HG03565 (cell line): ENCODE data around the gene IER2.
"Not testable (repeated sequence)": the region's sequence is repeated elsewhere in the genome, so short reads cannot be mapped to it uniquely, and the experiment has no call there.

ENCODE experiments used
- ATAC-seq: cut with Tn5 transposase; IDR thresholded peaks from one replicate; pipeline ENCODE4 v1.9.1; 2021; ENCODE audit warnings: mild to moderate bottlenecking, moderate library complexity; ENCODE audit not compliant: unreplicated experiment

IER2 gene

GRCh38 chr19:13138171-13138915 is 11.9 kb upstream of the IER2 start:
- no peak for ATAC-seq

DNA sequence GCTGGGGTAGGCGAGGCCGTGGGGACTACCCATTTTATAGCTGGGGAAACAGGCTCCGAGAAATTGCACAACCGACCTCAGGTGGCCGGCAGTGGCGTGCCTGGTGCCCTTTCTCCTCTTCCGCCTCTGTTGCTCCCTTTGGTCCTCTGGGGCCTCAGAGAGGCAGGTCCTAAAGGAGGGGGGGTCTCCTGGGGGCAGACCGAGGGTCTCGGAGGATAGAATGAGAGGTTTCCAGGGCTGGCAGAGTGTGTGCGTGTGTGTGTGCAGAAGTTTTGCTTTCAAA is 11.4 kb upstream of the IER2 start:
- ATAC-seq = no peak

- no peak for ATAC-seq
These were observed 10.4 kb upstream of the IER2 start for GRCh38 chr19:13139633-13140311.

- no peak for ATAC-seq
These were observed 3.2 kb upstream of the IER2 start for GRCh38 chr19:13146763-13147563.

- ATAC-seq = not testable (repeated sequence)
These were observed 1.0 kb upstream of the IER2 start for GRCh38 chr19:13149173-13149627.

DNA sequence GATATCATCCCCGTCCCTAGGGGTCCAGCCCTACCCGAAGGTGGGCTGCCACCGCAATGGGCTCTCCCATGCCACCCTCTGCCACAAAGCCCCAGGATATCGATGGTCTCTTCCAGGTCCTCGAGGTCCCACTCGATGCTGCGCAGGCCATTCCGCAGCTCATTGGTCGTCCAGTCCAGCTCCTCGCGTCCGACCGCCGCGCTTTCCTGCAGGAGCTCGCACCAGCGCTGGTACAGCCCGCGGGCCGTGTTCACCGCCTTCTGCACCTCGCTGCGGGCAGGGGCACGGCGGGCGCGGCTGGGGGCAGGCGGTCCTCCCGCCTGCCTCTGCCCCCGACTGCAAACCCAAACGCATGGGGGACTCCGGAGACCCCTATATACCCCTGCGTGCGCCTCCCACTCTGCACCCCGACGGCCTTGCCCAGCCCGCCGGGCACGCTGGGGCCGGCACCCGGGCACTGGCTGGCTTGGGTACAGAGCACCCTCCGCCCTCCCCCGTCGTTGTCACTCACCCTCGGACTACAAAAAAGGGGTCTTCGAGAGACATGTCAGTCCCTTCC is 504 bp upstream of the IER2 start:
- ATAC-seq = no peak

GRCh38 chr19:13150931-13151604 is 857 bp downstream of the IER2 start:
- no peak for ATAC-seq

DNA sequence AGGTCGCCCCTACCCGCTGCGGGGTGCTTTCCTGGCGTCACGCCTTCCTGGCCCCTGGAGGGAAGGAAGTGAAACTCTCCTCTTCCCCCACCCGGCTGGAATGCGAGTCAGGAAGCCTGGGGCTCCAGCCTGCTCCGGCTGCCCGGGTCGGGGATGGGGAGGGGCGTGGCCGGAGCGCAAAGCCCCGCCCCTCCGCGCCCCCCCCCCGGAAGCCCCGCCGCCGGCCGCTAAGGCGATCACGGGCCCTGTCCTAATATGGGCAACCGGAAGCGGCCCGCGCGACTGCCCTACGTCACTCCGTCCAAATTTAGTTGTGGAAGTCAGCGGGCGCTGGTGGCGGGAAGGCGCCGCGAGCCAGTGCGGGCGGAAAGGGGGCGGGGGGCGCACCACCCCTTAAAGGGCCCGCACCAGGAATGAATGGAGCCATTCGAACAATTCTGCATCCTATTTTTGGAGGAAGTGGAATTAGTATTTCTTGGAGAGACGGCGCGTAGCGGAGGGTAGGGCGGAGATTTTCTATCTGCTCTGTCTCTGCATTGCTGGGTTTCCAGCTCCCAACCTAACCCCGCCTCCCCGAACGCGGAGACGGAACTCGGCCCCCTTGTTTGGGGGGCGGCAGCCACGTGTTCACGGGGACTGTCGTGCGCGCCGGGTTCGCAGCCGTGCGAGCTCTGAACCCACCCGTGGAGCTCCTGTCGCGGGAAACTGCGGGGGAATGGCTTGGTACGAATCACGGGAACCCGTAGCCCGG is 1.6 kb downstream of the IER2 start:
- ATAC-seq = peak; percentile 28

DNA sequence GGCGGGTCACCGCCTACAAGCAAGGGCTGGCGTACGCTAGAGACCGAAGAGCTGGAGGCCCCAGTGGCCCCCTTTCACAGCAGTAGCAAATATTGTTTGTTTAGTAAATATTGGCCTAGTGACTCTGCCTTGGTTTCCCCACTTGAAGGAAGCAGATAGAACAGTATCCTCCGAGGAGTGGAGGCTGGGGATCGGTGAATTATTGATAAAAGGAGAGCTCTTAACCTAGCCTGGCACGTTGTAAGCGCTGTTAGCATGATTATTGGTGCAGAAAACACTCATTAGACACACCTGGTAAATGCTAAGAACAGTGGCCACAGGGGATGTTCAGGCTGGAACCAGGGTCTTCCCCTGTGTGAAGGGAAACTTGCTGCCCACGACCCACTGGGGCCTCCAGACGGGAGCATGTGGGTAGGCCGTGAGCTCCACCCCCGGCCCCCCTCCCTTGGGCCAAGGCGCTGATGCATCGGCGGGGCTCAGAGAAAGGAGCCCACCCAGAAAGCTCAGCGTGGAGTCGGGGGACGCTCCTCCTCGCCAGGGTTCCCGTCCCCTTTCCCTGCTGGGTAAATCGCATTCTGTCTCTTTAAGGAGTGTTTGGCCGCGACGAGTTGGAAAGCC is 2.3 kb downstream of the IER2 start:
- peak; percentile 6 for ATAC-seq

DNA sequence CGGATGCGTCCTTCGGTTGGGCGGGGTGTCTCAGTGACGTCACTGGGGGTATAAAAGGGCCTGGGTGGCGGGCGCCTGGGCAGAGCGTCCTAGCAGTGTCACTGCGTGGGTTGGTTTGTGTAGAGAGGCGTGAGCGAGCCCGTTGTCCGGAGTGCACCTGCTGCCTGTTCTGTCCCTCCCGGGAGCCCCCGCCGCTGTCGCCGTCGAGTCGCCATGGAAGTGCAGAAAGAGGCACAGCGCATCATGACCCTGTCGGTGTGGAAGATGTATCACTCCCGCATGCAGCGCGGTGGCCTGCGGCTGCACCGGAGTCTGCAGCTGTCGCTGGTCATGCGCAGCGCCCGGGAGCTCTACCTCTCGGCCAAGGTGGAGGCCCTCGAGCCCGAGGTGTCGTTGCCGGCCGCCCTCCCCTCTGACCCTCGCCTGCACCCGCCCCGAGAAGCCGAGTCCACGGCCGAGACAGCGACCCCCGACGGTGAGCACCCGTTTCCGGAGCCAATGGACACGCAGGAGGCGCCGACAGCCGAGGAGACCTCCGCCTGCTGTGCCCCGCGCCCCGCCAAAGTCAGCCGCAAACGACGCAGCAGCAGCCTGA is 2.9 kb downstream of the IER2 start:
- ATAC-seq = peak; percentile 27

- ATAC-seq = no peak
These were observed 3.5 kb downstream of the IER2 start for GRCh38 chr19:13153569-13154240.

DNA sequence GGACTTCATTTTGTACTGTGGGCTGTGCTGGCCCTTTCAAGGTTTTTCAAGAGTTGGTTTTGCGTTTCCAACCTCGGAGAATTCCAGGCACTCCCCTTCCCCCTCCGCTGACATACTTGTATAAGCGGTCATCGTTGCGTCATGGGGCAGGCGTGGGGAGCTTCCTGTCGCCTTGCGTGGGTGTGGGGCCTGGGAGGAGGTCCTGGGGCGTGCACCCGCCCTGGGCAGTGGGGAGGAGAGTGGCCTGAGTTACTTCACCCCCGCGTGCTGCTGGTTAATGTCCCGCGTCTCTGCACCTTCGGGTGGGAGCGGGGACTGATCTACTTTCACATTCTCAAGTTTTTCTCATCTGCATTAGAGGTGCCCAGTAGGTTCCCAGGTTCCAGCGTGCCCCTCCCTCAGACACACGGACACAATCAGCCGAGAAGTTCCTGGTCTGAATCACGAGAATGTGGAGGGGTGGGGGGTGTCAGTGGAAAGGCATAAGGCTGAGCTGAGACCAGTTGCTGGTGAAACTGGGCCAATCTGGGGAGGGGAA is 4.1 kb downstream of the IER2 start:
- no peak for ATAC-seq

DNA sequence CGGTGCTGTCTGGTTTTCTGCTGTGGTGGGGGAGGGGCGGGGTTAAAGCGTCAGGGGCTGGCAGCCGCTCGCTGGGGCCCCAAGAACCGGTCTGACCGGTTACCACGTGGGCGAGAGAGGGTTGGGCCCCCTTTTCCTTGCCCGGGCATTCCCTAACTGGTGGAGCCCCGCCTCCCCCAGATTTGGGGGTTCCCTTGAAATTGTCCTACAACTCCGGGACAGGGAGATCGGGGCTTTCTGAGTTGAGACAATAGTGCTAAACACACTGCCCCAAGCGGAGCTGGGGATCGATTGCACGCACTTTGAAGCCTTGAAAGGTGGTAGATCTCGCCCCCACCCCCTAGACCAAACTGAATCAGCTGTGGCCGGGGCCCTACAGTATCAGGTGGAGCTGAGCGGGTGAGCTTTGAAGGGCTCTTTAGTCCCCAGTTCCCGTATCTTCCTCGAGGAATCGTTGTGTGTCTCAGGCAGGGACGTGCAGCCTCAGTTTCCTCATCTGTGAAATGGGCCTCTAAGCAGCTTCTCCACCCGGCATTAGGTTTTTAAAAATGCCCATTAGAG is 4.8 kb downstream of the IER2 start:
- ATAC-seq = no peak

DNA sequence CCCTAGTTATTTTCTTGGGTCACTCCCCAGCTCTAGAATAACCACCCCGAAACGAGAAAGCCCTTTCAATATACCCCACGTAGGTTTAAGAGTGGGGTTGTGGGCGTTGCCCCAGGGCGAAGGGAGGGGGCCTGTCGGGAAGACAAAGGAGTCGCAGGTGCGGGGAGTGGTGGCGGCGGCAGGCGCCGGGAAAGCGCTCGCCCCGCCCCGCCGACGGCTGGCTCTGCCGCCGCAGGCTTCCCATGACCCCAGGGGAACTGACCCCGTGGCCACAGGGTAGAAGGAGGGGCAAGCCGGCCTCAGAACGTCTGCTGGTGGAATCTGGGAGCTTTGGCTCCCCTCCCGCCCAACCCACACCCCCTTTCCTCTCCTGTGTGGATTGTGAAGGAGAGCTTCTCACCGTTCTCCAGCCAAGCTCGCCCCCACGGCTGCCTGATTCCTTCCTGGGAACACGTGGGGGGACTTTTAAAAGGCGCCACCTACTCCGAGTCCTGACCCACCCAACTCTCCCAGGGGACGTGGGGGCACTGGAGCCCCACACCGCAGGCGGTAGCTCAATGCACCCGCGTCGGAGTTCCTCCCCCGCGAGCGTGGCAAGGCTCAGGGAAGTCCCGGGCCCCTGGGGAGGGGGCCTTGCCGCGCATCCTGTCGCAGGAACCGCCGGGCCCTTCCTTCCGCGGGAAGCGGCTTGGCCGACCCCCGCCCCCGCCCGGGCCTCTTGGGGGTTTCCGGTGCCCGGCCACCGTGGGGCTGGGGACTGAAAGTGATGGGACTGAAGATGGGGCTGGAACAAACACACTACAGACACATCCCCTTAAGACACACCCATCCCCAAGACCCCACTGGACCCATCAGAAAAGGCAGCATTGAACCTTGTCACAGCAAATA is 5.5 kb downstream of the IER2 start:
- no peak for ATAC-seq

DNA sequence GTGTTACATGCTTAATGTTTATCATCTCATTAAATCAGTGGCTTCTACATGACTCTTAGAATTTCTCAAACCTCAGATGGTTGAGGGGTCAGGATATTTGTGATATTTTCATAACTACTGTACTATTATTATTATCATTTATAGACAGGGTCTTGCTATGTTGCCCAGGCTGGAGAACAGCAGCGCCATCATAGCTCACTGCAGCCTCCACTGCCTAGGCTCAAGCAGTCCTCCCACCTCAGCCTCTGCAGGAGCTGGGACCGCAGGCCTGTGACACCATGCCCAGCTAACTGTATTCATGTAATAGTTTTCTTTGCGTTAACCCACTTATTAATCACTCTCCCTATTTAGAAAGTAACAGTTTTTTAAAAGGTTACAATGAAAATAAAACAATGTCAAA is 9.5 kb downstream of the IER2 start:
- ATAC-seq = no peak

- no peak for ATAC-seq
These were observed 10.3 kb downstream of the IER2 start for GRCh38 chr19:13160557-13160956.
